HUDEP-2 (cell line): ENCODE results near the gene ARHGAP26.

Experiments used
- DNase-seq, 76 experiments: peaks; one replicate each; lab custom pipeline; 2025; ENCODE audit not compliant: unreplicated experiment in 76 of 76; lab: John Stamatoyannopoulos, UW

Gene ARHGAP26

DNA sequence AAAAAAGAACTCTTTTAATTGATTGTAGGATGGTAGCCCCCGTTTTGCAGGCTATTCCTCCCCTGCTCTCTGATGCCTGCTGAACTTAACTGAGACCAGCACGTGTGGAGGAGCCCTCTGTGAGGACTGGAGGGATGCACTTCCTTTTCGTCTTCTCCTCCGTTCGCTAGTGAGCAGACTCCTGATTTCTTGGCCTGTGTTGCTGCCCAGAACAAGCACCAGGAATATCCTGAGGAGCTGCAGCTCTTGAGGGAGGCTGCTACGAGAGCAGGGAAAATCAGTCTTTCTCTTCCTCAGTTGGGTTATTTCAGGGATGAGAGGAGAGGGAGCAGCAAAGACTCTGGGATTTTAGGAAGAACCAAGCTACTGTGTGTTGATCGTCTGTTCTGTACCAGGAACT is 74.7 kb downstream of the ARHGAP26 start:
- DNase-seq, result no peak

DNA sequence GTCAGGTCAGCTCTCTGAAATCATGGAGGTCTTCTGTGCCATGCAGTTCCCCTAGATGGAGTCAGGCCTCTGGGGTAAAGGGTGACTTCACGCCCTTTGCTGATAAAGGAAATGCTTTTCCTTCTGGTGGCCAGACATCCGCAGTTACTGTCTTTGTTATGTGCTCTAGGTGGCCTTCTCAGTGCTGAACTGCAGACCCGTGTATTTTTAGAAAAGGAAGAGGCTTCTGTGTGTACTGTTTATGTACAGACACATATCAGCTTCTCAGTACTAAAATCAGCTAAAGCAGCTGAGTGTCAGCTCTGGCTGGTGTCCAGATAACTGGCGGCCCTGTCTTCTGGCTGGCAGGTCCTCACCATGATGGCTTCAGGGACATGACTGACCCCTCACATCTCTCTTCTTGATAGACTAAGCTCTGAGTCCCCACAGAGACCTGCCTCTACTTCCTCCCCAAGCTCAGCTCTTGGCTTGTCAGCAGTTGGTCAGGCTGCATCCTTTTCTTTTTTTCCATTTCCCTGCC is 75.3 kb downstream of the ARHGAP26 start:
- no peak for DNase-seq

DNA sequence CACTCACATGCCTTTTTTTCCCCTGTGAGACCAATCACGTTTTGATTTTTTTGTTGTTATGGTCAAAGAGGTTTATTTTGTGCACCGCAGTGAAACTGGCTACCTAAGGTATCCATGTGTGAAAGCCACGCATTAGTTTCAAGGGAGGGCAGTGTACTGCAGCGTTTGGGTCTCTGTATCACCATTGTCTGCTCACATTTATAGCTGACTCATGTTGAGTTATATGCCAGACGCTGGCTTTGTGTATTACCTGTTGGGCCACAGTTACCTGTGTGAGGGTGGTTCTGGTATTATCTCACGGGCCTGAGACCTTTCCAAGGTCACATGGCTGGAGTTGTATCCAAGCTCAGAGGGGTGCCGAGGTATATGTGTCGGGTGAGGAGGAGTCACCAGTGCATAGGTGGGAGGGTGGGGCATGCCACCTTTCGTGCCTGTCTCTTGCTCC is 75.8 kb downstream of the ARHGAP26 start:
- no peak for DNase-seq

DNA sequence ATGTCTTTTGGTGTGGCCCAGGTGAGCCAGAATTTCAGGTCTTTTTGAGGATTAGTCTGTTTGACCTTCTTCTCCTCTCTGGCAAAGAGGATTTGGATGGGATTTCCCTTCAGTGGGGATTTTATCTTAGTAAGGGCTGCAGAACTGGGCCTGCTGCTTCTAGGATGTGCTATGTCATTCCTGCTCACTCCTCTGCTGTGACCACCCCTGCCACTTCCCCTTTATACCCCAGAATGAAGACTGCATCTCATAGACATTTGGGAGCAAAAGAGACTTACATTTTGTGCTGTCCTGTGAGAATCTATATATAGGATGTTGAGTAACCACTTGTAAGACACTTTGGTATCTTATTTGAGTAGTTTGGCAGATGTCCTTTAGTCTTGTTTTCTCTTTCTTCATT is 76.2 kb downstream of the ARHGAP26 start:
- DNase-seq, result no peak

DNA sequence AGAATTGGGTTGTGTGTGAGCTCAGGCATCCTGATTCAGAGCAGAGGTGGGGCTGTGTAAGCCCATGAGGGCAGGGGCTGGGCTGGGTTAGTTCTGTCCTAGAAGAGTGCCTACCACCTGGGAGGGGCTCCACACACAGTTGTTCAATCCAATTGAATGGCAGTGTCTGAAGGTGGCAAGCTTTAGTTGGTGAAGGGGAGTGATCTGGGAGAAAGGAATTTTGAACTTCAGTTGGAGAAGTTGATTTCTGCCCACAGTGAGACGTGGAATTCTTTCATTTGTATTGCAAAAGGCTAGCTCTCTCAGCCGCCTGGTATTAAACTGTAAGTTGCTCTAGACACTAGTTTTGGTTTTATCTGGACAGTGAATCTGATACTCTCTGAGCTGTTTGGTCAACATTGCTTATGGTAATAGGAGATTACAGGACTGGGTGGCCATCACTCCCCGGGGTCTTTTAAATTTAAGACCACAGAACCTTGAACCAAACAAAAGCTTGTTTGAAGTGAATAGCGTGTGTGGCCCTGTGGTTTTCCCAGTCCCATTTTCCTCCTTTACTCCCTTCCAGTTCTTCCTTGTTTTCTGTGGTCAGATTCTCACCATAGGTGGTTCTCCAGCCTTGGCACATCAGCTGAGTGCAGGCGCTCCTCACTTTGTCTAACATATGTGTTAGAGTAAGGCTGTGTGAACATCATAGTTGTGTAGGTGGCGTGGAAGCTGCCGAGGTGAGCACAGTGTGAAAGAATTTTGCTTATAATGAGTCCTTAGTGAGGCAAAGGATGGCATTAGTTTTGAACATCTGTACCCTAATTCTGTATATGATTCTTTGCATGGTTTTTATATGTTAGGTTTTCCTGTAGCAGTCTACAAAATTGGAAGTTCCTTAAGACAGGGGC is 78.0 kb downstream of the ARHGAP26 start:
- DNase-seq, result no peak

DNA sequence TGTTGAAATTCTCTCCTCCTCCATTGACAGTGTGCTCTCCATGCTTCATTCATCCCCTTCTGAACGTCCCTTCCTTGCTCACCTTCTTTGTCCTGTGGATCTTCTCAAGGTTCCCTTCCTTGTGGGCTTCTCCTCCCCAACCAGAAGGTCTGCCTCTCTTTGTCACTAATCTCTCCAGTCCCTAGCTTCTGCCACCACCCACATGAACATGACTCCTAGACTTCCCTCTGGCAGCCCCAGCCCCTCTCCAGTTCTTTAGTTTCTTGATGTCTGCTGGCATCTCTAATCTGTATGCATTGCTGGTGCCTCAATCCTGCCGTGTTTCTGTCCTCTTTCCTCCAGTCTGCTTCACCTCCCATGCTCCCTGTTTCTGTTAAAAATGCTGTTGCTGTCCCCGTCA is 79.3 kb downstream of the ARHGAP26 start:
- no peak for DNase-seq

DNA sequence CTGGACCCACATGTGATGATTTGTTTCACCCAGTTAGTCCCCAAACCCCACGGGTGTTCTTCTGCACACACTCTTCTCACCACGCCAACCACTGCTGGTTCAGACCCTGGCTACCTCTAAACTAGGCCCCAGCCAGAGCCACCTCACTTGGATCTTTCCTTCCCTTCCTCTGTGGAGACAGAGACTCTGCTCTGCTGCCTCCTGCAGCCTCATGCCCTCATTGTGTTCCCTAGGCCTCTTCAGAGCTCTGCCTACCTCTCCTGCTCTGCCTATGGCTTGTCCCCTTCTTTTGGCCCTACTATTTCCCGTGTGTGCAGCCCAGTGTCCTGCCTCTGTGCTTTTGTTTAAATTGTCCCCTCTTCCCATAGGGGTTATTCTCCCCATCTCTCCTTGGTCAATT is 79.7 kb downstream of the ARHGAP26 start:
- no peak for DNase-seq

DNA sequence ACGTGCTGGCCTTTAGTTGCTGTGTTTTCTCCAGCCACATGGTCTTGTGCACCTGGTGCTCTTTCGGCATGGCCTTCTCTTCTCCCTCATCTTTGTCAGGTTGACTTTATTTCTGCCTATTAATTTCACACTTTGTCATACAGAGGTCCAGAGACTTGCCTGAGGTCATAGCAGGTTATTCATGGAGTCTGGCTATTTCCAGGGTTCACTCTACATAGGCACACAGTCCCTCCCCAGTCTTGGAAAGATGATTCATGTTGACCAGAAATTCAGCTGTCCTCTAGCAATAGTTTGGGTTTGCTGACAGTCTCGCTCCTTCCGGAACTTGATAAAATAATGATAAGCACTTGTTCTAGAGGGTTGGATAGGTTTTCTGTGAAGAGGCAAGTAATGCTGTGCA is 81.6 kb downstream of the ARHGAP26 start:
- no peak for DNase-seq

DNA sequence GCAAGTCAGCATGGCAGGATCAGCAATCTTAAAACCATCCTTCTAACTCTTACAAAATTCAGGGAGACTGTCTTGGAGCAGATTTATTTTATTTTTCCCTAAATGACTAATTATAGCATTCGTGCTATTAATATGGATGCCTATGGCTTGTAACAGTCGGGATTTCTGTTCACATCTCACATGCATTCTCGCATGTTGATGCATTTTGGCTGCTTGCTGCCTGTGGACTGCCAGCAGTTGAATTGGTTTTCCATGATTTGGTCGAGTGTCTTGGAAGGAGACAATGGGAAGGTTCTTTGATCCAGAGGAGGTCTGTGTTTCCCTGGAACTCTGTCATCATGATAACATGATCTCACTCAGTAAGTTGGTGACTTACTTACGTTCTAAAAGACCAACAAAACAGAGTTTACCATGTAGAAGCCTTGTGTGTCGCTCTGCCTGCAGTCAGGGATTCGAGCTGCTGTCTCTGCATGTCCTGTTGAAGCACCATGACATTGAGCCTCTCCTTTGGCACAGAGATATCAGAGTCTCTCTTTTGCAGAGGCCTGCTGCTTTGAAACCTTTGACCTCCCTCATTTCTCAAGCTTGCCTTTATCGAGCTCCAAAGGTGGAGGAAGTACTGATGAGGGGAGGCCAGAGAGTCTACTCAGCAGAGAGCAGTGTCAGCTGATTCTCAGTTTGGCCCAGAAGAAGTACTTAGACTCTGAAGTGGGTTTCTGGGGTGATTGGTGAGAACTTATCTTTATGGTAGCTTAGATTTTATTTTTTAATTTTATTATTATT is 82.4 kb downstream of the ARHGAP26 start:
- DNase-seq, result no peak

DNA sequence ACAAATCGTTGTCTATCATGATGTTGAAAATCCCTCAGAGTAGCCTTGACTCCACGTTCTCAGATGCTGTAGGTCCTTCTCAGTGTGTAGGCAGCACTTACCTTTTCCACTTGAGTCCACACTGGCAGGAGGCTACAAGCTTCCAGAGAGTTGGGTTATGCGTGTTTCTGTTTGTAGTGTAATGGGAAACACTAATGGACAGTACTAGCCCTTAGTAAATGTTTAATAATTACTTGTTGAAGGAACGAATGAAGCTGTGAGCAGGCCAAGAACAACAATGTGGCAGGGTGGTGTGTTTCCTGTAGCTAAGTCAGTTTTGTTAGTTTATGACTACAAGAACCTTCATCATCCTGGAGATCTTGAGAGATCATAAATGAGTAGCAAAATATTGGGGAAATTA is 83.5 kb downstream of the ARHGAP26 start:
- DNase-seq, result no peak

DNA sequence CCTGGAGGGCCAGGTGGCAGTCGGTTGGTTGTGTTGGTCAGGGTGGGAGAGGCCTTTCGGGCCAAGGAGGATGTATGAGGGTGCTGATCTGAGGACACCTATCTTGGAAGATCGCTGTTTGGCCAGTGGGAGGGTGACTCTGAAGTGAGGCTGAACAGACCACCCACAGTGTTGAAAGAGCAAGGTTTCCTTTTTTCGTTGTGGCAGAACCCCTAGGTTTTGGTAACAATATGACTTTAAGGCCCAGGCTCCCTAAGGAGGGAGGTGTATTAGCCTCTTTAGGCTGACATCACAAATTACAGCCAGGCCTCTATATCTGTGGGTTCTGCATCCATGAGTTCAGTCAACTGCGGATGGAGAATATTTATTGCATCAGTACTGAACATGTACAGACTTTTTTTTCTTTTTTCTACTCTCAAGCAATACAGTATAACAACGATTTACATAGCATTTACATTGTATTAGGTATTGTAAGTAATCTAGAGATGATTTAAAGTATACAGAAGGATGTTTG is 86.1 kb downstream of the ARHGAP26 start:
- no peak for DNase-seq

DNA sequence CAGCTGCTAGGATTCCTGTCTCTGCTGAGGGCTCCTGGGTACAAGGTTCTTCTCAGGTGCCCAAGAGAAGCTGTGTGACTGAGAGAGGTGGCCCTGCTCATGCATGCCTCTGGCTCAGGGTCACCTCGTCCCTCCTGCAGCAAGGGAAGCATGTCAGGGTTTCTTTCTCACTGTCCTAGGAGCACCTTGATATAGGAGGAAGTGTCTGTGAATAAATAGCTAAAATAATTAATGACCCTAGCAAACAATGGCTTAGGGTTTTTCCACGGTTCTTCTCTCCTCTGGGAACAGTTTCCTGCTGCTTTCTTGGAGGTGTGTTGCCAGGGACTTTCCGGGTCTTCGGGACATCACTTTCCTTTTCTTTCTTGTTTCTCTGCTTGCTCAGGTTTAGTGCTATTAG is 87.2 kb downstream of the ARHGAP26 start:
- DNase-seq, result no peak

DNA sequence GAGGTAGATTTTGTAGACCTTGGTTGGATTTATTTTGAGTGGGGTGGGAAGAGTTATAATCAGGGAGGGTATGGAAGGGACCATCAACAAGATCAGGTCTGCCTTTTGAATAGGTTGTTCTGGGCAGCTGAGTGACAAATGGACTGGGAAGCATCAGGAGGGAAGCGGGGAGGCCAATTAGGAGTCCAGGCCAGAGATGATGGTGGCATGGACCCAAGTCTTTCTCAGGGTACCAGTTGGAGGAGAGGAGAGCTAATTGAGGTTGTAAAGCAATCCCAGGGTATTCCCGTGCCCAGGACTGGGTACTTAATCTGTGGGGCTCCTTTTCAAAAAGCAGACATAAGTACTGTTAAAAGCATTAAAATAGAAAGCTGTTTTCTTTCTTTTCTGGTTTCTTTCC is 88.9 kb downstream of the ARHGAP26 start:
- no peak for DNase-seq

DNA sequence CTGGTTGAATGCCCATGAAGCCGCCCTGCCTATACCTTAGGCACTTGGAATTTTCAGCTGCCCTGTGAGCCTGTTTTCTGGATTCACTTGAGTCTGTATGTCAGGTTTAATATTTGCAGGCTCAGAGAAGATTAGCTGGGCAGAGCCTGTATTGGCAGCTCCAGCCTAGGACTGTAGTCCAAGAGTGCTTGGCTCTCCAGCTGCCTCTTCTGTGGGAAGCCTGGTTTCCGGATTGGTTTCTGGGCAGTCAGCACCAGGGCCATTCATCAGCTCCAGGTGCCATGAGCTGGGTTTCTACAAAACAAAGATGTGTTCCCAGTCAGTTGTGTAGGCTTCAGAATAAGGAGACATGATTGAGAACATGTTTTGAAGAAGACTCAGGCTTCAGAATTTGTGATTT is 90.1 kb downstream of the ARHGAP26 start:
- DNase-seq, result no peak

DNA sequence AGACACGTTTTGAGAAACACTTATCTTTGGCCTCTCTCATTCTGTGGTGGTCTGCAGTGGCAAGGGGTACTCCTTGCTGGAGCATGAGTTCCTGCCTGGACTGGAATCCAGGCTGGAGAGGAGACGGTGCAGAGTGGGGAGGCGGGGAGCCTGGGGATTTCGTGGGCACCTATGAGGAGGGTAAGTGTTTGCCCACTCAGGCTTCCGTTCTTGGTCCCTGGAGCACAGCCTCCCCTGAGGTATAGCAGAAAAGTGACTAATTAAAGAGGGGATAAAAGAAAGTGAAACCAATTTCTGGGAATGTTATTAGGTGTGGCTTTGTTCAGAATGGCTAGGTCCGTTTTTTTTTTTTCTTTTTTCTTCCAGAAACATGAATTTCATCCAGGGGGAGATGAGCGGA is 90.8 kb downstream of the ARHGAP26 start:
- no peak for DNase-seq

DNA sequence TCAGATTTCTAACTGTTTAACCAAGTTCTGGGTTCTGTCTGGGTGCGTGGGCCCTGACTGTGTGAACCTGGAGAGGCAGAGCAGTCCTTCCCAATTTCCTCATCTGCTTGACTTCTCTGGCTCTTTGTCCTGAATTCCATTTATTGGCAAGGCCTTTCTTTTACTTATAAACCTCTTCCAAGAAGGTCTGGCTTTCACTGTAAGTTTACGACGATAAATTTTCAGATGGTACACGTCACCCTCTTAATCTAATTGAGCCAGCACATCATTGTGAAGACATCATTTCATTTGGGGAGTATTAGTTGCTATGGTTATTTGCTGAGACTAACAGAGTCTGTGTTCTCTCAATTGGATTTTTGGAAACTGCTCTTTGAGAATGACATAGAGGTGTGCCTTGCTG is 92.4 kb downstream of the ARHGAP26 start:
- DNase-seq, result no peak

DNA sequence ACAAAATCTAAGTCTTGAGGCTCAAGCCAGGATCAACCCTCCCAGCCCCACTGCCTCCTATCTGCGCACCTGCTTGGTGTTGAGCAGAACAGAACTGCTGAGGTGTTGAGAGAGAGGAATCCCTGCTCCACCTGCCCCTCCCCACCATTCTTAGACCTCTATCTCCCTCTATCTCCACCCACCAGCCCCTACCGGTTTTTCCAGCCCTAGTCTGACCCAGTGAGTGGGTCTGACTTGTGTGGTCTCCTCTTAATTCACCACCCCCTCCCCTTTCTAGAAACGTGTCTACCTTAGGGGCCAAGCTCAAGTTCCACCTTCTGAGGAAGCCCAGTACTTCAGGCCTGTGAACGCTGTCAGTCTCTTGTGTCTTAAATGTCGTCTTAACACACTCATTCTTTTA is 93.7 kb downstream of the ARHGAP26 start:
- DNase-seq, result no peak

DNA sequence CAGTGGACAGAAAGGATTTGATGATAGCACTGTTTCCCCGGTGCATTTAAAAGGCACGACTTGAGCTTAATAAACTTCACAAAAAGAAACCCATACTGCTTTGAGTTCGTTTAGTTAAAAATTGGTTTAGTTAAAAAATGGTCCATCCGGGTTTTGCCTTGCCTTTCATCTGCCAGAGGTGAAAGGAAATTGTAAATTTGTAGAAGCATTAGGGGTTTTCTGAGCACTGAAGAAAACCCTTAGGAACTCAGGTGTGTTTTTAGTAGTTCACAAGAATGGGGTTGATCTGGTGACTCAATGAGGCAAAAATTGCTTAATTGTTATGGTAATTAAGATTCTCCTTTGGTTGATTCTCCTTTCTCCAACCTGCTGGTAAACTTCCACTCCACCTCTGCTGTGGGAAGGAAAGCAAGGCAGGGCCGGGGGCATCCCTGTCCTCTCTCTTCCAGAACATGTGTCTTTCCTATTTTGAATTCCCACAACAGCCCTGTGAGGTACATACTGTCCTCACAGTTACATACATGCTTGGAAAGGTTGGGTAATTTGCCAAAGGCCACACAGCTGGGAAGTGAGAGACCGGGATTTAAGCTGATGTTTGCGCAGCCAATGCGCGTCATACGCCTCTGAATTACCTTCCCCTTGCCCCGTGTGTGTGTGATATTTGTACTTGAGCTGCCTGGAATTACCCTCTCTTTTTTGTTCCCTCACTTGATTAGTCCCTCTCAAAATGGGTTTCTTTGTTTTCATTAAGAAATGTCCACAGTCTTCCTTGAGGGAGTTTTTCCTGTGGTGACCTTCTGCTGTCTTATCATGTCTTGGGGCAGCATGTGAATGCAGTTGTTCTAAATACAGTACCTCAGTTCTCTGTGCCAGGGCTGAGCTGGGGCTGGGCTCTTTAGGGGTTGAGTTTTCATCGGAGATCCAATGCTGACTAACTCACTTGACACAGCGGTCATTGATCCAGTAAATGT is 94.4 kb downstream of the ARHGAP26 start:
- DNase-seq, result no peak

DNA sequence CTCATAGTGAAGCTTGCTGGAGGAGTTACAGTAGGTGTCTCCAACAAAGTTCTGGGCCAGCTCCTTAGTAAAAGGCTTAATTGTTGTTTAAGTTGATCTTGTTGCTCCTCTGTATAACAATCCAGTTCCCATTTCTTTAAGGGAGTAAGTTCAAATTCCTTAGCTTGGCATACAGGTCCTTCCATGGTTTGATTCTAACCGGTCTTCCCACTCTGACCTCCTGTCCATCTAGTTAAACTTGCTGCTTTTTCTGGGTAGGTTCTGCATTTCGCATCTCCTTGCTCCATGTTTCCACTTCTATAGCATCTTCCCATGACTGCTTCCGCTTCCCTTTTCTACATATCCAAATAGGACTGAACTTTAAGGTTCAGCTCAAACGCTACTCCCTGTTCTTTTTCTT is 95.5 kb downstream of the ARHGAP26 start:
- DNase-seq, result no peak

DNA sequence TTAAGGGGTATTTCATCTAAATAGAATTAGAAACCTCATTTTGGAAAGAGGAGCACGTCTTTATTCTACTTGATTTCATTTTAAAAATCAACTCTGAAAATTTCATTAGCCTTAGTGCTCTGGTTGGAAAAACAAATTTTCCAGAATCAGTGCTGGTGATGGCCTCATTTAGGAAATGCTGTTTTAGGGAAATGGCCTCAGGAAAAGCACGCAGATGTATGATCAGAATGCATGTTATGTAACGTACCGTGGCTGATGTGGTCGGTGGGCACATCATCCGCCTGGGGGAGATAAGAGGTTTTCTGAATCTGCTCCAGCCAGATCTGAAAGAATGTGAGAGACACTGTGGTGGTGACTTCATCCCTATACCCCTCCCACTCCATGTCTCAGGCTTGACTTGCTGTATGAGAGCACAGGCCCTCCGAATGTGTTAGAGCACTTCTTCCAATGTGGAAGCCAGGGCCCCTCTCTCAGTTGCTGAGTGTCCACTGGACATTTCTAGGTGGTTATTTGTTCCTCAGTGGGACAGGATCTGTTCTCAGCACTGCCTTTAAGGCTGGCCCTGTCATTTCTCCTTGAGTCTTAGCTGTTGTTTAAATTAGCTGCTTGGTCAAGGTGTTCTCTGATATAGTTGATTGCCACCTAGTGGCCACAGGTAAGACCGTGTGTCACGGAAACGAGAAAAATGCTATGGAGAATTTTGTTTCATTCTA is 96.5 kb downstream of the ARHGAP26 start:
- DNase-seq, result peak in 21 of 76 experiments; percentile 3 to 28 (median 14)
